ENCODE data around the gene SDCCAG8. TPM values are rescaled to one million over a fixed set of nuclear protein-coding genes. Genes with fewer than 3 reads are reported as not detected.

Gene SDCCAG8
- total RNA-seq, 4 donors from 2014 or later: 30.3 to 131 (median 55.4) TPM

DNA sequence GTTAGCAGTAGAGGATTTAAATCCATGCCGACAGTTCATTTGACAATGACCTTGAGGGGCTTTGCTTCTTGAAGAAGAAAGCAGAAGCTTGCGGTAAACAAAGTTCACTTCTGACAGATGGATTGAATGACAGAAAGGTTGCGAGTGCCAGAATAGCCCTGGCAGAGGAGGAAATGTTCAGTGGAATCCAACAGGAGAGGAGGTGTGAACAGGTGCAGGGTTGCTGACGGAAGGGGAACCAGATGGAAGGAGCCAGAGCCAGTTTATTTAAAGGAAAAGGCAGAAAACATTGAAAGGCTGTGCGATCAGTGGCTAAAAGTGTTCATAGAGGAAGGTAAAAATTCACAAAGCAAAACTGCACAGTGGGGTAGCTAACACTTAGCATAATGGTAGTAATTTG, 141.0 kb downstream of the SDCCAG8 start:
- no peak for TF ChIP-seq POLR2A (IDR thresholded peaks at IDR 0.05)
- TF ChIP-seq, protein P1, sequence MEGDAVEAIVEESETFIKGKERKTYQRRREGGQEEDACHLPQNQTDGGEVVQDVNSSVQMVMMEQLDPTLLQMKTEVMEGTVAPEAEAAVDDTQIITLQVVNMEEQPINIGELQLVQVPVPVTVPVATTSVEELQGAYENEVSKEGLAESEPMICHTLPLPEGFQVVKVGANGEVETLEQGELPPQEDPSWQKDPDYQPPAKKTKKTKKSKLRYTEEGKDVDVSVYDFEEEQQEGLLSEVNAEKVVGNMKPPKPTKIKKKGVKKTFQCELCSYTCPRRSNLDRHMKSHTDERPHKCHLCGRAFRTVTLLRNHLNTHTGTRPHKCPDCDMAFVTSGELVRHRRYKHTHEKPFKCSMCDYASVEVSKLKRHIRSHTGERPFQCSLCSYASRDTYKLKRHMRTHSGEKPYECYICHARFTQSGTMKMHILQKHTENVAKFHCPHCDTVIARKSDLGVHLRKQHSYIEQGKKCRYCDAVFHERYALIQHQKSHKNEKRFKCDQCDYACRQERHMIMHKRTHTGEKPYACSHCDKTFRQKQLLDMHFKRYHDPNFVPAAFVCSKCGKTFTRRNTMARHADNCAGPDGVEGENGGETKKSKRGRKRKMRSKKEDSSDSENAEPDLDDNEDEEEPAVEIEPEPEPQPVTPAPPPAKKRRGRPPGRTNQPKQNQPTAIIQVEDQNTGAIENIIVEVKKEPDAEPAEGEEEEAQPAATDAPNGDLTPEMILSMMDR (IDR thresholded peaks at IDR 0.05): no peak
- Histone ChIP-seq H3K4me1 (no peaks in the 10 kb centered on the region), H3K4me3 (no peak overlapping the region), H3K9me3 (no peaks in the 10 kb centered on the region), H3K36me3 (no peaks in the 10 kb centered on the region), H3K27ac (no peak overlapping the region), H3K27me3 (no peaks in the 10 kb centered on the region)
- DNase-seq: no peak

DNA sequence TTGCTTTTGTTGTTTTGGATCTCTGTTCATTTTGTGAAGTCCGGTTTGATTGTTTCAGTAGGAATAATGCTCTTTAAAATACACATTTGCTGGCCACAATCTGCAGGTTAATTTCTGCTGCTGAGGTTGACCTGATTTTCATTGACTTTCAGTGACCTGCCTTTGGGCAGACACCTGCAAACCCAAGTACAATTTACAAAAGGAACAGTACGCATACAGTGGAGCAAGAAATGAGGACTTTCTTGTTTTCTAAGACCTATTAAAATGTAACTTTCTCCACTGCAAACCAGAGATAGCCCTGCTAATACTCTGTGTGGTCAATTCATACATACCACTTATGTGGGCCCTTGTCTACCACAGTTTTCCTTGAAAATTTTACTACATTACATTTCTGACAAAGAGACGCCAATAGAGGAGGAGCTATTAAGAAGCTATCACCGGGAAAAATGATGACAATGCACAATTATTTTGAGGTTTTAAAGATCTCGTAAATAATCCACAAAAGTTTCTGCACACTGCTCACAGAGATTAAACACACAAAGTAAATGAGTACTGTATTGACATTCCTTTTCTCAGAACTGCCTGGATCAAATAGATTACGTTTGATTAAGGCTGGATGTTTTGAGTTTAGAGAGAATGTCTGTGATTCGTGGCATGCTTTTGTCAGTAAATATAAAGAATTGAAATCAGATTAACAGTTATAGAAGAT, 141.9 kb downstream of the SDCCAG8 start:
- Histone ChIP-seq H3K27ac (no peak overlapping the region), H3K36me3 (no peaks in the 10 kb centered on the region)

DNA sequence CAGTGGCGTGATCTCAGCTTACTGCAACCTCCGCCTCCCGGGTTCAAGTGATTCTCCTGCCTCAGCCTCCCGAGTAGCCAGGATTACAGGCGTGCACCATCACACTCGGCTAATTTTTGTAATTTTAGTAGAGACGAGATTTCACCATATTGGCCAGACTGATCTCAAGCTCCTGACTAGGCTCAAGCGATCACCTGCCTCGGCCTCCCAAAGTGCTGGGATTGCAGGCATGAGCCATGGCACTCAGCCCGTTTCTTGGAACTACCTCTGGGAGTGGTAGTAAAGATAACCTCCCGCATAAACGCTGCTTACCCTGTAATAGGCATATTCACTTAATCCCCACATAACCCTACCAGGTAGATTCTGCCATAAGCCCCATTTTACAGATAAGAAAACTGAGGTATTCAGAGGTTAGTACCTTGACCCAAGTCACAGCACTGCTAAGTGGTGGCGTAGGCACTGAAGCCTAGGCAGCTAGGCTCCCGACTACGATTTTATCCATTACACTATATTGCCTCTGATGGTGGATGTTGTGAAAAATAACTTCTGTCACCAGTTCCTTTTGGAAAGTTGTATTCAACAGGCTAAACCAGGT, 143.8 kb downstream of the SDCCAG8 start:
- no peak for DNase-seq
- Histone ChIP-seq H3K36me3 (no peaks in the 10 kb centered on the region), H3K9me3 (no peaks in the 10 kb centered on the region), H3K27ac (no peak overlapping the region), H3K27me3 (no peaks in the 10 kb centered on the region), H3K4me3 (no peak overlapping the region), H3K4me1 (no peaks in the 10 kb centered on the region)
- TF ChIP-seq, protein P1 (IDR thresholded peaks at IDR 0.05): no peak
- no peak for TF ChIP-seq POLR2A (IDR thresholded peaks at IDR 0.05)

More for the DNA sequence above, 141.9 kb downstream of the SDCCAG8 start:
- no peaks in the 10 kb centered on the region for H3K27me3 ChIP-seq
- H3K4me3 ChIP-seq: no peak overlapping the region
- no peaks in the 10 kb centered on the region for H3K9me3 ChIP-seq
- no peak for TF ChIP-seq POLR2A (IDR thresholded peaks at IDR 0.05)
- TF ChIP-seq, protein P1 (IDR thresholded peaks at IDR 0.05): no peak
- H3K4me1 ChIP-seq: no peaks in the 10 kb centered on the region
- no peak for DNase-seq

DNA sequence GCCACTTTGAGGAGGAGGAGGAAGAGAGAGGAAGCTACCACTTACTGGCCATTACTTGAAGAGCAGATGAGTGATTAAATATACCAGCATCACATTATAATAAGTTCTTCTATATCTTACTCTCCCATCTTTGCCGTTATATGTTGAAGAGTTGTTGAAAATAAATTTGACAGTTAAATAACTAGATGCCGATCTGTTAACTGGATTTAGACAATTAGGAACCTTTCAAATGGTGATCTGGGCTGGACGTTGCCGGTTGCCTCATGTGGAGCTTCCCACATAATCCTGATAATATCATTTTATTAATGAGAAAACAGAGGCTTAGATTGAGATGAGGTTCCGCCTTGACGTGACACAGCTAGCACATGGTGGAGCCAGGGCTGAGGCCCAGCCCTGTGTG, 147.0 kb downstream of the SDCCAG8 start:
- H3K9me3 ChIP-seq: no peaks in the 10 kb centered on the region
- H3K4me1 ChIP-seq: no peaks in the 10 kb centered on the region
- no peak for DNase-seq
- no peak overlapping the region for H3K4me3 ChIP-seq
- no peaks in the 10 kb centered on the region for H3K36me3 ChIP-seq
- no peak overlapping the region for H3K27ac ChIP-seq
- TF ChIP-seq POLR2A (IDR thresholded peaks at IDR 0.05): no peak
- TF ChIP-seq, protein P1 (IDR thresholded peaks at IDR 0.05): no peak
- no peaks in the 10 kb centered on the region for H3K27me3 ChIP-seq

DNA sequence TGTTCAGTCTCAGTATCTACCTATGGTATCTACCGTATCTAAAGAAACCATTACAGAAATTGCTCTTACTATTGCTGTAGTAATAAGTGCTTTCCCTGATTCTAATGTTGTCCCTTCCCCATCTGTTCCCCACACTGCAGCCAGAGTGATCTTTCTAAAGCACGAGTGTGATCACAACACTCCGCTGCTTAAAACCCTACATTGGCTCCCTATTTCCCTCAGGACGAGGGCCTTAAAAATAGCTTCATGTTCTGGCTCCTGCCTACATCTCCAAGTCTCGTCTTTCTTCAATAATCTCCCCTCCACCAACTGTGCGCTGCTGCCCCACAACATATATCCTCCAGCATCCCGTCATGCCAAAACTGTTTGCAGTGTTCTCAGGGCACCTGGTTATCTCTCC, 150.6 kb downstream of the SDCCAG8 start:
- DNase-seq: no peak
- H3K36me3 ChIP-seq: no peaks in the 10 kb centered on the region
- TF ChIP-seq, protein P1 (IDR thresholded peaks at IDR 0.05): no peak
- TF ChIP-seq POLR2A (IDR thresholded peaks at IDR 0.05): no peak
- no peaks in the 10 kb centered on the region for H3K27me3 ChIP-seq
- no peaks in the 10 kb centered on the region for H3K4me1 ChIP-seq
- no peak overlapping the region for H3K4me3 ChIP-seq
- H3K27ac ChIP-seq: no peak overlapping the region
- no peaks in the 10 kb centered on the region for H3K9me3 ChIP-seq

Data from Peyer's patch (tissue), 4 donors.